ENCODE results near the gene CAPN3.

The CAPN3 gene

GRCh38 chr15:42401544-42402454 lies 42.5 kb downstream of the CAPN3 start:
- no peak for DNase-seq

- no peak for DNase-seq
Observed at GRCh38 chr15:42402455-42403205, 43.3 kb downstream of the CAPN3 start.

- no peak for DNase-seq
Observed at GRCh38 chr15:42403389-42403788, 44.1 kb downstream of the CAPN3 start.

- no peak for DNase-seq
Observed at GRCh38 chr15:42404461-42405235, 45.3 kb downstream of the CAPN3 start.

- no peak for DNase-seq
Observed at GRCh38 chr15:42405863-42406482, 46.7 kb downstream of the CAPN3 start.

- DNase-seq = no peak
Observed at GRCh38 chr15:42408178-42408577, 48.9 kb downstream of the CAPN3 start.

GRCh38 chr15:42409011-42409410 lies 49.7 kb downstream of the CAPN3 start:
- DNase-seq = no peak

- no peak for DNase-seq
Observed at GRCh38 chr15:42411884-42412283, 52.6 kb downstream of the CAPN3 start.

- no peak for DNase-seq
Observed at GRCh38 chr15:42413920-42414319, 54.6 kb downstream of the CAPN3 start.

- DNase-seq = no peak
Observed at GRCh38 chr15:42419369-42419768, 60.1 kb downstream of the CAPN3 start.

- no peak for DNase-seq
Observed at GRCh38 chr15:42421376-42421775, 62.1 kb downstream of the CAPN3 start.

GRCh38 chr15:42427429-42428223 lies 68.3 kb downstream of the CAPN3 start:
- no peak for DNase-seq

- no peak for DNase-seq
Observed at GRCh38 chr15:42444415-42445063, 85.2 kb downstream of the CAPN3 start.

GRCh38 chr15:42445551-42445950 lies 86.2 kb downstream of the CAPN3 start:
- DNase-seq = no peak

- no peak for DNase-seq
Observed at GRCh38 chr15:42447599-42447998, 88.3 kb downstream of the CAPN3 start.

GRCh38 chr15:42448281-42448680 lies 89.0 kb downstream of the CAPN3 start:
- no peak for DNase-seq

GRCh38 chr15:42449770-42450424 lies 90.6 kb downstream of the CAPN3 start:
- DNase-seq = no peak

- DNase-seq = no peak
Observed at GRCh38 chr15:42450425-42450790, 91.1 kb downstream of the CAPN3 start.

- DNase-seq = no peak
Observed at GRCh38 chr15:42453826-42454225, 94.5 kb downstream of the CAPN3 start.

GRCh38 chr15:42456531-42456930 lies 97.2 kb downstream of the CAPN3 start:
- no peak for DNase-seq

GRCh38 chr15:42456971-42457370 lies 97.7 kb downstream of the CAPN3 start:
- DNase-seq = no peak
